Measurements from ENCODE around the gene HRC.

Gene HRC, protein sequence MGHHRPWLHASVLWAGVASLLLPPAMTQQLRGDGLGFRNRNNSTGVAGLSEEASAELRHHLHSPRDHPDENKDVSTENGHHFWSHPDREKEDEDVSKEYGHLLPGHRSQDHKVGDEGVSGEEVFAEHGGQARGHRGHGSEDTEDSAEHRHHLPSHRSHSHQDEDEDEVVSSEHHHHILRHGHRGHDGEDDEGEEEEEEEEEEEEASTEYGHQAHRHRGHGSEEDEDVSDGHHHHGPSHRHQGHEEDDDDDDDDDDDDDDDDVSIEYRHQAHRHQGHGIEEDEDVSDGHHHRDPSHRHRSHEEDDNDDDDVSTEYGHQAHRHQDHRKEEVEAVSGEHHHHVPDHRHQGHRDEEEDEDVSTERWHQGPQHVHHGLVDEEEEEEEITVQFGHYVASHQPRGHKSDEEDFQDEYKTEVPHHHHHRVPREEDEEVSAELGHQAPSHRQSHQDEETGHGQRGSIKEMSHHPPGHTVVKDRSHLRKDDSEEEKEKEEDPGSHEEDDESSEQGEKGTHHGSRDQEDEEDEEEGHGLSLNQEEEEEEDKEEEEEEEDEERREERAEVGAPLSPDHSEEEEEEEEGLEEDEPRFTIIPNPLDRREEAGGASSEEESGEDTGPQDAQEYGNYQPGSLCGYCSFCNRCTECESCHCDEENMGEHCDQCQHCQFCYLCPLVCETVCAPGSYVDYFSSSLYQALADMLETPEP

GRCh38 chr19:49155005-49155819 is at the start of gene HRC:
HRC (minus strand) TSS chr19:49155396; CDS start chr19:49155237, 159 bp downstream.
- H3K4me3 ChIP-seq (ENCODE audit: low read length in 2 of 2) = no peak within 1 kb of the TSS
- H3K27ac ChIP-seq (ENCODE audit: low read depth in 2 of 2, low read length in 2 of 2) = no peak within 1 kb of the TSS
- H3K4me1 ChIP-seq (ENCODE audit: control insufficient read depth in 2 of 2, insufficient read depth in 2 of 2, low read length in 2 of 2) = peaks cover 13 to 36% of the 10 kb centered on the region in 2 donors
- no peaks in the 10 kb centered on the region for H3K9me3 ChIP-seq (ENCODE audit: control insufficient read depth in 2 of 2, low read length in 2 of 2)
- peaks cover 0 to 3% of the 10 kb centered on the region in 2 donors for H3K27me3 ChIP-seq (ENCODE audit: control insufficient read depth in 2 of 2, insufficient read depth in 2 of 2, low read length in 2 of 2)
- no peaks in the 10 kb centered on the region for H3K36me3 ChIP-seq (ENCODE audit: control insufficient read depth in 2 of 2, insufficient read depth in 2 of 2, low read length in 2 of 2)
- H3K9ac ChIP-seq (ENCODE audit: low read depth in 1 of 2, low read length in 2 of 2) = no peak within 1 kb of the TSS

DNA sequence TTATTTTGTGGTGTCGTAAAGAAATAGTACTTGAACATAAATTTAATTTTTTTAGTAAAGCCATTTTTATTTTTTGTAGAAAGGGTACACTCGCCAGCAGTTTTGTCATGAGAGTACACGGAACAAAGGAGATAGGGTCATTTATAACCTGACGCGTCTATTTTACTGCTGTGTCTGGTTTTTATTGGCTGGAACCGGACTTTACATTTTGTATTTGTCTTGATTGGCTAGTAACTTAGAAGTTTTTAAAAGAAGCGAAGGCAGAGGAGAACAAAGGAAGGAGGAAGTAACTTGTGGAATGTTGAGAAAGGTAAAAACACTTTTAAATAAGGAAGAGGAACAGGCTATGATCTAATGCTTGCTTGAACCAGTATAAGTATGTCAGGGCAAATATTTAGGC is 45.8 kb upstream of the HRC start:
- Histone ChIP-seq H3K4me1 (ENCODE audit: control insufficient read depth in 2 of 2, insufficient read depth in 2 of 2, low read length in 2 of 2) (peaks cover 26 to 42% of the 10 kb centered on the region in 2 donors), H3K9me3 (ENCODE audit: control insufficient read depth in 2 of 2, low read length in 2 of 2) (no peaks in the 10 kb centered on the region), H3K36me3 (ENCODE audit: control insufficient read depth in 2 of 2, insufficient read depth in 2 of 2, low read length in 2 of 2) (peaks cover 33 to 41% of the 10 kb centered on the region in 2 donors), H3K9ac (ENCODE audit: low read depth in 1 of 2, low read length in 2 of 2) (no peak overlapping the region), H3K4me3 (ENCODE audit: low read length in 2 of 2) (no peak overlapping the region), H3K27ac (ENCODE audit: low read depth in 2 of 2, low read length in 2 of 2) (peak overlapping the region; percentile 71 to 78), H3K27me3 (ENCODE audit: control insufficient read depth in 2 of 2, insufficient read depth in 2 of 2, low read length in 2 of 2) (no peaks in the 10 kb centered on the region)

DNA sequence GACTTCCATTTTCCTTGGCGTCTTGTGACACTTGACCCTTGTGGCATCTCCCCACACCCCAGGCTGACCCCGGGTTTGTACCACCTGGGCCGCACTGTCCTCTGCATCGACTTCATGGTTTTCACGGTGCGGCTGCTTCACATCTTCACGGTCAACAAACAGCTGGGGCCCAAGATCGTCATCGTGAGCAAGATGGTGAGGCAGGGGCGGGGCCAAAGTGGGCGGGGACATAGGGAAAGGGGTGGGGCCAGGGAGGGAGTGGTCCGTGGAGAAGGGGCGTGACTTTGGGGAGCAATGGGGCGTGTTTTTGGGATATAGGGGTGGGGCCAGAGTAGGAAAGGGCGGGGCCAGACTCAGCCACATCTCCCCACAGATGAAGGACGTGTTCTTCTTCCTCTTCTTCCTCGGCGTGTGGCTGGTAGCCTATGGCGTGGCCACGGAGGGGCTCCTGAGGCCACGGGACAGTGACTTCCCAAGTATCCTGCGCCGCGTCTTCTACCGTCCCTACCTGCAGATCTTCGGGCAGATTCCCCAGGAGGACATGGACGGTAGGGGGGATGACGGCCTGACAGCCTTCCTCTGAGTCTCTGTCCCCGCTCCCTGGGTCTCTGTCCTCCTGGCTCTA is 45.2 kb upstream of the HRC start:
- Histone ChIP-seq H3K4me3 (ENCODE audit: low read length in 2 of 2) (no peak overlapping the region), H3K27me3 (ENCODE audit: control insufficient read depth in 2 of 2, insufficient read depth in 2 of 2, low read length in 2 of 2) (no peaks in the 10 kb centered on the region), H3K9ac (ENCODE audit: low read depth in 1 of 2, low read length in 2 of 2) (no peak overlapping the region), H3K27ac (ENCODE audit: low read depth in 2 of 2, low read length in 2 of 2) (peak overlapping the region; percentile 71 to 78), H3K36me3 (ENCODE audit: control insufficient read depth in 2 of 2, insufficient read depth in 2 of 2, low read length in 2 of 2) (peaks cover 28 to 37% of the 10 kb centered on the region in 2 donors), H3K9me3 (ENCODE audit: control insufficient read depth in 2 of 2, low read length in 2 of 2) (no peaks in the 10 kb centered on the region), H3K4me1 (ENCODE audit: control insufficient read depth in 2 of 2, insufficient read depth in 2 of 2, low read length in 2 of 2) (peaks cover 27 to 42% of the 10 kb centered on the region in 2 donors)

- no peaks in the 10 kb centered on the region for H3K27me3 ChIP-seq (ENCODE audit: control insufficient read depth in 2 of 2, insufficient read depth in 2 of 2, low read length in 2 of 2)
- peaks cover 25 to 31% of the 10 kb centered on the region in 2 donors for H3K36me3 ChIP-seq (ENCODE audit: control insufficient read depth in 2 of 2, insufficient read depth in 2 of 2, low read length in 2 of 2)
- H3K9me3 ChIP-seq (ENCODE audit: control insufficient read depth in 2 of 2, low read length in 2 of 2) = no peaks in the 10 kb centered on the region
- peaks cover 30 to 45% of the 10 kb centered on the region in 2 donors for H3K4me1 ChIP-seq (ENCODE audit: control insufficient read depth in 2 of 2, insufficient read depth in 2 of 2, low read length in 2 of 2)
- H3K4me3 ChIP-seq (ENCODE audit: low read length in 2 of 2) = no peak overlapping the region
- peak overlapping the region; percentile 71 to 72 for H3K27ac ChIP-seq (ENCODE audit: low read depth in 2 of 2, low read length in 2 of 2)
- H3K9ac ChIP-seq (ENCODE audit: low read depth in 1 of 2, low read length in 2 of 2) = peak overlapping the region; percentile 24 to 36
Measured at GRCh38 chr19:49196527-49197240, 41.5 kb upstream of the HRC start.

DNA sequence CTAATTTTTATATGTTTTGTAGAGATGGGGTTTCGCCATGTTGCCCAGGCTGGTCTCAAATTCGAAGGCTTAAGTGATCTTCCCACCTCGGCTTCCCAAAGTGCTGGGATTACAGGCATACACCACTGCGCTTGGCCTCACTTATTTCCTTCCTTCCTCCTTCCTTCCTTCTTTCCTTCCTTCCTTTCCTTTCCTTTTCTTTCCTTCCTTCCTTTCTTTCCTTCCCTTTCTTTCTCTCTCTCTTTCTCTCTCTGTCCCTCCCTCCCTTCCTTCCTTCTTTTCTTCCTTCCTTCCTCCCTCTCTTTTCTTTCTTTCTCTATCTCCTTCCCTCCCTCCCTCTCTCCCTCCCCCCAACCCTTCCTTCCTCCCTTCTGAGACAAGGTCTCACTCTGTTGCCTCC is 39.2 kb upstream of the HRC start:
- Histone ChIP-seq H3K27ac (ENCODE audit: low read depth in 2 of 2, low read length in 2 of 2) (no peak overlapping the region), H3K4me1 (ENCODE audit: control insufficient read depth in 2 of 2, insufficient read depth in 2 of 2, low read length in 2 of 2) (peaks cover 24 to 33% of the 10 kb centered on the region in 2 donors)

GRCh38 chr19:49193822-49194394 is 38.7 kb upstream of the HRC start:
- Histone ChIP-seq H3K4me3 (ENCODE audit: low read length in 2 of 2) (no peak overlapping the region), H3K36me3 (ENCODE audit: control insufficient read depth in 2 of 2, insufficient read depth in 2 of 2, low read length in 2 of 2) (peaks cover 40 to 48% of the 10 kb centered on the region in 2 donors), H3K27ac (ENCODE audit: low read depth in 2 of 2, low read length in 2 of 2) (no peak overlapping the region), H3K4me1 (ENCODE audit: control insufficient read depth in 2 of 2, insufficient read depth in 2 of 2, low read length in 2 of 2) (peaks cover 24 to 31% of the 10 kb centered on the region in 2 donors), H3K9ac (ENCODE audit: low read depth in 1 of 2, low read length in 2 of 2) (no peak overlapping the region), H3K9me3 (ENCODE audit: control insufficient read depth in 2 of 2, low read length in 2 of 2) (no peaks in the 10 kb centered on the region), H3K27me3 (ENCODE audit: control insufficient read depth in 2 of 2, insufficient read depth in 2 of 2, low read length in 2 of 2) (no peaks in the 10 kb centered on the region)

More for the DNA sequence above, 39.2 kb upstream of the HRC start:
- H3K36me3 ChIP-seq (ENCODE audit: control insufficient read depth in 2 of 2, insufficient read depth in 2 of 2, low read length in 2 of 2) = peaks cover 36 to 43% of the 10 kb centered on the region in 2 donors
- no peaks in the 10 kb centered on the region for H3K27me3 ChIP-seq (ENCODE audit: control insufficient read depth in 2 of 2, insufficient read depth in 2 of 2, low read length in 2 of 2)
- H3K4me3 ChIP-seq (ENCODE audit: low read length in 2 of 2) = no peak overlapping the region
- H3K9me3 ChIP-seq (ENCODE audit: control insufficient read depth in 2 of 2, low read length in 2 of 2) = no peaks in the 10 kb centered on the region
- no peak overlapping the region for H3K9ac ChIP-seq (ENCODE audit: low read depth in 1 of 2, low read length in 2 of 2)

DNA sequence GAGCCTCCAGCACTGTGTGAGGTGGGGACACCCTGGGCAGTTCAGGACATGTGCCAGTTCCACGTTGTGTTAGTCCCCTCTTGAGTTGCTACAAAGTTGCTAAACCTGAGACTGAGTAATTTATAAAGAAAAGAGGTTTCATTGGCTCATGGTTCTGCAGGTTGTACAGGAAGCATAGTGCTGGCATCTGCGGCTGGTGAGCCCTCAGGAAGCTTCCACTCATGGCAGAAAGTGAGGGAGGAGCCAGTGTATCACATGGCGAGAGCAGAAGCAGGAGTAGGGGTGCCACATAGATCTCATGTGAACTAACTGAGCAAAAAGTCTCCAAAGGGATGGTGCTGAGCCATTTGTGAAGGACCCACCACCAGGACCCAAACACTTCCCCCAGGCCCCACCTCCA is 35.6 kb upstream of the HRC start:
- no peak overlapping the region for H3K27ac ChIP-seq (ENCODE audit: low read depth in 2 of 2, low read length in 2 of 2)
- H3K36me3 ChIP-seq (ENCODE audit: control insufficient read depth in 2 of 2, insufficient read depth in 2 of 2, low read length in 2 of 2) = peaks cover 52 to 64% of the 10 kb centered on the region in 2 donors

DNA sequence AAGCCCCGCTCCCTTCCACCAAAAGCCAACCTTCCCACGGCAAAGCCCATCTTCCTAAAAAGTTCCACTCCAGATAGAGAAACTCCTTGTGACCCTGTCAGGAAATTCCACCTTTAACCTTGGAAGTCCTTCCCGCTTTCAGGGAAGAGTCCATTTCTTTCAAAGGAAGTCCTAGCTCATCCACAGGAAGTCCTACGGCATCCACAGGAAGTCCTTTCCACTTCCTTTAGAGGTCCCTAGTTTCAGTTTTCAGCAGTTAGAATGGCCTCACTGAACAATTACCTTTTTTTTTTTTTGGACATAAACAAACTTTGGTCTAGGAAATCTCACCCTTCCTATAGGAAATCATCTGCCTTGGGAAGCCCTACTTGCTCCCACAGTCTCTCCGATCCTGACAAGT is 34.1 kb upstream of the HRC start:
- H3K4me3 ChIP-seq (ENCODE audit: low read length in 2 of 2) = no peak overlapping the region
- H3K9me3 ChIP-seq (ENCODE audit: control insufficient read depth in 2 of 2, low read length in 2 of 2) = no peaks in the 10 kb centered on the region
- no peaks in the 10 kb centered on the region for H3K27me3 ChIP-seq (ENCODE audit: control insufficient read depth in 2 of 2, insufficient read depth in 2 of 2, low read length in 2 of 2)
- no peak overlapping the region for H3K9ac ChIP-seq (ENCODE audit: low read depth in 1 of 2, low read length in 2 of 2)
- peaks cover 54 to 71% of the 10 kb centered on the region in 2 donors for H3K36me3 ChIP-seq (ENCODE audit: control insufficient read depth in 2 of 2, insufficient read depth in 2 of 2, low read length in 2 of 2)
- H3K27ac ChIP-seq (ENCODE audit: low read depth in 2 of 2, low read length in 2 of 2) = no peak overlapping the region
- H3K4me1 ChIP-seq (ENCODE audit: control insufficient read depth in 2 of 2, insufficient read depth in 2 of 2, low read length in 2 of 2) = peaks cover 3 to 5% of the 10 kb centered on the region in 2 donors

More for the DNA sequence above, 35.6 kb upstream of the HRC start:
- no peak overlapping the region for H3K4me3 ChIP-seq (ENCODE audit: low read length in 2 of 2)
- H3K9me3 ChIP-seq (ENCODE audit: control insufficient read depth in 2 of 2, low read length in 2 of 2) = no peaks in the 10 kb centered on the region
- H3K27me3 ChIP-seq (ENCODE audit: control insufficient read depth in 2 of 2, insufficient read depth in 2 of 2, low read length in 2 of 2) = no peaks in the 10 kb centered on the region
- H3K9ac ChIP-seq (ENCODE audit: low read depth in 1 of 2, low read length in 2 of 2) = no peak overlapping the region
- peaks cover 8 to 10% of the 10 kb centered on the region in 2 donors for H3K4me1 ChIP-seq (ENCODE audit: control insufficient read depth in 2 of 2, insufficient read depth in 2 of 2, low read length in 2 of 2)

All from mucosa of rectum (tissue), 2 donors.